Limb (tissue), 2 donors: ENCODE data around the gene COMT.
"Not testable (repeated sequence)": the region's sequence is repeated elsewhere in the genome, so short reads cannot be mapped to it uniquely, and the experiment has no call there.

Experiments used
- DNase-seq, 2 donors: peaks; one replicate each; pipeline ENCODE4 v3.0.0-alpha.2; 2016; ENCODE audit errors: extremely low spot score in 2 of 2

The COMT gene

DNA sequence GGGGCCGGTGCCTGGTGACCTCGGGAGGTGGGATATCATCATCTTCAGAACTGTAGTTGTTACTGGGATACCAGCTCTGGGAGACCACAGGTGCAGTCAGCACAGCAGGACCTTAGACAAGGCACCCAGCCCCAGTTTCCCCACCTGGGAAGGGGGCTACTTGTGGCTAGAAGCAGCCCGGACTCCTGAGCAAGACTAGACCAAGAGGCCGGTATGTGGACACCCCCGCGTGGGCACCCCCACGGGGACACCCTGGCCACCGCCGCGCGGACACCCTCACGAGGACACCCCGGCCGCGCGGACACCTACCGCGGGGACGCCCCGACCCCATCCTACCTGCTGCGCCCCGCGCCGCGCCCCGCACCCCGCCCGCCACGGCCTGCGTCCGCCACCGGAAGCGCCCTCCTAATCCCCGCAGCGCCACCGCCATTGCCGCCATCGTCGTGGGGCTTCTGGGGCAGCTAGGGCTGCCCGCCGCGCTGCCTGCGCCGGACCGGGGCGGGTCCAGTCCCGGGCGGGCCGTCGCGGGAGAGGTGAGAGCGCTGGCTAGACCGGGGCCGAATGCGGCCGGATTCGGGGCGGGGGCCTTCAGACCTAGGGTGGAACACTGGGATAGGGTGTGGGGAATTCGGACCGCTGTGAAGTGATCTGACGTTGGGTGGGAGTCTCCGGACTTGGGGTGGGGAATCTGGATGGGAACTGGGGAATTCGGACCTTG, at the start of gene COMT, which contains the start of gene TXNRD2:
TSS of gene COMT (plus strand) at position 408 of the 718 bp plus-strand sequence. CDS start 20,755 bp downstream, outside the sequence.
TSS of gene TXNRD2 (minus strand) at position 454 of the 718 bp plus-strand sequence. CDS start at position 439, 15 bp downstream.
- peak; percentile 40 to 85 for DNase-seq

DNA sequence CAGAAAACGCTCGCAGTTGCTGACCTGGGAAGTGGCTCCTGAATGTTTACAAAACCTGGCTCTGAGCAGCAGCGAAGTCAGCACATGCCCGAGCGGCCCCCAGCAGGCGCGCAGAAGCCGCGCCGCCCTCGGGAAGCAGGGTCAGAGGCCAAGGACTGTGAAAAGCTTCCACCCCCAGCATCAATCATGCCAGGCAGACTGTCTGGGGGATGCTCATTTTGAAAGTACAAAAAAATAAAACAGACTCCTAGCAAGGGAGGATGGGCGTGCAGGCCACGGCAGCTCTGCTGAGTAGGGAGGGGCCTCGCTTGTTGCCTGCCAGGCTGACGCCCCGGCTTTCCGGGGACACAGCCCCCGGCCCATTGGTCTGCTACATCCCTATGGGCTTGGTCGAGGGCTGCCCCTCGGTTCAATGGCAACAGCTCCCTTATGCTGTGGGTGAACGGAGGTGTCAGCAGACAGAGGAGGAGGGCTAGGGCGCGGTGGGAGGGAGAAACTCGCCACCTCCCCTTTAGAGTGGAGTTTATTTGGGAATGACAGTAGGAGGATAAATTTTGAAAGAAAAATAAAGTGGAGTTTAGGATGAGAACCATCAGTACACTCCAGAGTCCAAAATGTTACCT, 49.2 kb upstream of the COMT start:
- no peak for DNase-seq

DNA sequence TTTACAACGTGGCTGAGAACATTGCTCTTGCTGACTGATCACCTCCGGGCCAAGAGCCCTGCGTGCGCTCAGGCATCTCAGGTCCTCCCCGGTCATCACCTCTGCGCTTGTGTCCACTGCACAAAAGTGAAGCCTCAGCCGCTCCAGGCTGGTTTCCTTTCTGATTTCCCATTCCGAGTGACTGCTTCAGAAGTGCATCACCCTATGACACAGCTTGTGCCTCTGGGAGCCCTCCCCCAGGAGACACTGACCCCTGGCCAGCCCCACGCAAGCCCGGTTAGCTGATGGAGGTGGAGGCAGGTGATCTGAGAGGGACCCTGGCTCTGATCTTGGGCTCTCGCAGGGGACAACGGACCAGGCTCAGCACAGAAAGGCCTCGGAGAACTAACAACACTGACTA, 48.6 kb upstream of the COMT start:
- DNase-seq: no peak

DNA sequence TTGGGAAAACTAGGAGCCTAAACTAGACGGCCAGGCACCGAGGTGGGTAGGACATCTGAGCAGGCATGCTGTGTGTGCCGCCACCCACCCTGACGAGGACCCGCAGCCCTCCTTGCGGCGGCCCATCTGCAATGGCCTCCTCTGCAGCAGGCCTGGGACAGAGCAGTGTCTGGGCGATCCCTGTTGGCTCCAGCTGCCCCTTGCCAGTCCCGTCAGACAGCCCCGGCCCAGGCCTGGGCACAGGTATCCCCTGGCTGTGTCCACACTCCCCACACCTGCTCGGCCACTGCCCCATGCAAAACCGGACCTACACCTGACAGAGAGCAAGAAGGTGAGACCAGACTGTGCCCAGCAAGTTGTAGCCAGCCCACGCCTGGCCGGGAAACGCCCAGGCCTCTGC, 48.2 kb upstream of the COMT start:
- DNase-seq: no peak

DNA sequence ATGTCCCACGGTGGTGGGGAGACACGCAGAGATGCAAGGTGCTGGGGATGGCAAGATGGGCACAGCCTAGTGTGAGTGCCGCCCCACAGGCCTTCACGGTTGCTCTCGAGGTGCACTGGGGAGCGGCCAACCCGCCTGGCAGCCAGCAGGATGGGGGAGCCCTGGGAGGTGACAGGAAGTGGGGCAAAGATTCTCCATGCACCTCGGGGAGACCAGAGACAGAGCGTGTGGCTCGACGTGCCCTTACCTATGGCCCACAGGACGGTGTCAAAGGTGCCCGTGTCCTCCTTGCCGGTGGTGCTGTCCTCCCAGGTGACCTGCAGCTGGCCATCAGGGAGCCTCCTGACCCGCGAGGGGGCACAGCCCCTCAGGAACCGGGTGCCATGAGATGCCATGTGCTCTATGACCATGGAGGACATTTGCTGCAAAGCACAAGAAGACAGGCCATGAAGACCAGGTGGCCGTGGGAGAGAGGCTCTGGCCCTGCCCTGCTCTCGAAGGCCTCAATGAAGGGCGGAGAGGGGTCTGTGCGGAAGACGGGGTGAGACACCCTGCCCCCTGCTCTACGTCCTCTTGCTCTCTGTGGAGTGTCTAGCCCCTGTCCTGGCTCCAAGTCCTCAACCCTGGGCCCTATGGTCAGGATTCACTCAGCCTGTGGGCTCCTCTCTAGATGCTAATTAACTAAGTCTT, 46.3 kb upstream of the COMT start:
- DNase-seq: no peak

DNA sequence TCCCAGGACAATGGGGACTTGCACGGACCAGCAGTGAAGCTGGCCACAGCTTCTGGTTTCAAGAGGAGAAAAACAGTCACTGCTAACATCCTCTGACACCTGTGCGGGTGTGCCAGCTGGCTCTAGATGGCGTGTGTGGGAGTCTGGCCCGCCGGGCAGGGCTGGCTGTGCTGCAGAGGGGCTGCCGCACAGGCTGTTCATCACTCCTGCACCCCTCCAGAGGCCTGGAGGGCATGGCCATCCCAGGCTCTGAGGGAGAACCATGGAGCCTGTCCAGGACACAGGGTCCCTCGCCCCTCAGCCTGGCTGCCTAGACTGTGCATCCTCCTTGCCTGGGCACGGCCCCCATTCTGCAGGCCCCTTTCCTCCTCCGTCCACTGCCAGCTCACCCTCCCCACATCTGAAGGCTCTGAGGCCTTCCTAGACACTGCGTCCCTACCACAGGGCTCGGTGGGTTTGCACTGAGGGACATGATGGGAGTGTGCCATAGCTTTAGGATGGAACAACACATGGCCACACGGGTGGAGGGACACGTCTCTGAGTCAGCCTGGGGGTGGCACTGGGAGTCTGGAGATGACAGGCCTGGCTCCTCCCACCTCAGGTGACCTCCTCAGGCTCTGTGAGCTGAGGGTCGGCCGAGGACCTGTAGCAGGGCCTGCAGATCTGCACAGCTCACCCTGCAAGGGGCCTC, 44.8 kb upstream of the COMT start:
- no peak for DNase-seq

DNA sequence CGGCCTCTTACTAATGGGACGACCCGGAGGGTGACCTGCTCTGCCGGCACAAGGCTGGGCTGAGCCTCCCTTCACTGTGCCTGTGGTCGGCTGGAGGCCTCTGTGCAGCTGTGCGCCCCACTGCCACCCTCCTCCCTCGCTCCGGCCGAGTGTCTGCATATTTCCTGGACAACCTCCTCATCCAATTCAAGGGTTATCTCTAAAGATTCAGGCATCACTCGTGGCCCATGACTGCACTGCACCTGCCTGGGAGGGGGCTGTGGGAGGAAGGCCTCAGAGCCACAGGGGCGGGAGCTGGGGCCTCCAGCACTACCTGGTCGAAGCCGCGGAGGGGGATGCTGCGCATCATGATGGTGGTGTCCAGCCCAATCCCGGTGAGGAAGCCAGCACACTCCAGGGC, 43.8 kb upstream of the COMT start:
- no peak for DNase-seq

DNA sequence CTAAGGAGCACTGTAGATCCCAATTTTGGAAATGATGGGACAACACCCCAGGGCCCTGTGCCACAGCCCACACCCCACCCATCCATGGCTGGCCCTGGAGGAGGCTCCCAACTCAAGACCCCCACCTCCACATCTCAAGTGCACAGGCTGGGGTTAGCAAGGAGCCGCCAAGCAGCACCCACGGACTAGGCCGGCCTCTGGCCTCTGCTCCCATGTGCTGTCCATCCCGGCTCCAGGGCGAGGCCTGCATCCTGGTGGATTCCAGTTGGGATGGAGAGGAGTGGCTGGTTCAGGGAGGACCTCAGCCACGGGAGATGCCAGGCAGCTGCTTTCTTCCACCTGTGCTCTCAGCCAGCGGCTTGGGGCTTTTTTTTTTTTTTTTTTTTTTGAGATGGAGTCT, 43.4 kb upstream of the COMT start:
- no peak for DNase-seq

DNA sequence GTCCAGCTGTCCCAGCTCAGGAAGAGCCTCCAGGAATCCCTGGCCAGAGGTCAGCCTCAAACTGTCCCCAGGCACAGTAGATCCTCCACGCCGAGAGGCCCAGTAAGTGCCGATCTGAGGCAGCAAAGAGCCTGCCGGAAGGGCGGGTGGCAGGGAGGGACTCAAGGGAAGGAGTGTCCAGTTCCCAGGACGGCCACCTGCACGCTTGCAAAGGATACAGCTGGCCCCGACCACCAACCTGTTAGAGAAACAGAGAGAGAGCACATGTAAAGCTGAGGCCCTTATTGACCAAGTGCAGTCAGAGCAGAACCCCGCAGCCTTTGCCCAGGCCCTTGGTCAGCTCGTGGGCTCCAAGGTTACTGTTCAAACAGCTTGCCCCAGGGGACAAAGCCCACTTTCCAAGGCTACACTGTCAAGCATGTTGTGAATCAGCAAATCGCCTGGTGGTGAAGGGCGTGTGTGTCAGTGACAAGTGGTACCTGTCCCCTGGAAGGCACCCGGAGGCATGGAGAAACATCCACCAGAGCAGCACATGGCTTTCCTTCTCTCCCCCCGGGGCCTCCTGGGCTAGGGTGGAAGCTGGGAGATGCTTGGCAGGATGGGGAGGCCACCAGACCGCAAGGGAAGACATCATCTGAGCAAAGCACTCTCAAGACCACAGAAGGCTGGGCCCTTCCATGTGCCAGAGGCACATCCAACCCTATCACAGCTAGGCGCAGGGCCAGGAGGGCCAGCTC, 42.6 kb upstream of the COMT start:
- DNase-seq: no peak

DNA sequence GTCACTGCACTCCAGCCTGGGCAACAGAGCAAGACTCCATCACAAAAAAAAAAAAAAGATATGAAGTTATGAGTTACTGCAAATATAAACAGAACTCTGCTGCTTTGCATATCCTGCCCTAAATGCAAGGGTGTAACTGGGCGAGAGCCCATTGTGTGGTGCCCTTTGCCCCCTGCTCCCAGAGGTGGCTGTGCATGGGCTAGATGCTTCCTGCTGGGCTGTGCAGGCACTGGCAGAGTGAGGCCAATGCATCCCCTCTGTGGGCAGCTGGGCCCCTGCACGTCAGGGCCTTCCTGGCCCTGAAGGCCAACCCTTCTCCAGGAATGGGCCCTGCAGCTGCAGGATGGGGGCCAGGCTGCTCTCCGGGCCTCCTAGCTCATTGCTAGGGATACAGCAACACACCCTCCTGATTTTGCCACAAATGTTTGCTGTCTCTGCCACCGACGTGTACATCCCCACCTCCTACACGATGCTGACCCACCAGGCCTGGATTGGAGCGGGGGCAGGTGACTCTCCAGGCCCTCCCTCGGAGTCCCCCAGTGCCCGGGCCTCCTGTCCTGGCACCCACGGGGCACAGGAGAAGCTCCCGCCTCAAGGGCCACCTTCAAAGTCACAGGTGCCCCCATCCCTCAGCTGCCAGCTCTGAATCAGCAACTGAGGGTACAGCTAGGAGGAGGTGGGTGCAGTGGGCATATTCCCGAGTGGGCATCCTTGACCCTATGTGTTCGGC, 40.7 kb upstream of the COMT start:
- DNase-seq: peak in 1 of 2 donors; percentile 19

DNA sequence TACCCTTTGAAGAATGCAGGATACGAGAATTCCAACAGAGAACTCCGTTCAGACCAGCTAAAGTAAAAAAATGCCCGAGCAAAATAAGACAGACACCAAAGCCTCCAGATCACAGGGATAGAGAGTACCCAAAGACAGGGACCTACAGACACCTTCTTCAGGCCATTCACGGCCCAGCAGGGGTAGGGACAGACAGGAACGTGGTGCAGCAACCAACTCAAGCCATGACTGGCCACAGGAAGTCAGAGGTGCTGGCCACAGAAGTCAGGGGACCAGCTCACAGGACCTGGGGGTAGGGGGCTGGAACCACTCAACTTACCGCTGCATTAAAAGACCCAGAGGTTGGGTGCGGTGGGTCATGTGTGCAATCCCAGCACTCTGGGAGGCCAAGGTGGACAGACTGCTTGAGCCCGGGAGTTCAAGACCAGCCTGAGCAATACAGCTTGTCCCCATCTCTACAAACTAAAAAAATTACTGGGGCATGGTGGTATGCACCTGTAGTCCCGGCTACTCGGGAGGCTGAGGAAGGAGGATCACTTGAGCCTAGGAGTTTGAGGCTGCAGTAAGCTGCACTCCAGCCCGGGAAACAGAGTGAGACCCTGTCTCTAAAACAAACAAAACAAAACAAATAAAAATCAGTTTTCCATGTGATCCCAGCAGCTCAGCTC, 39.9 kb upstream of the COMT start:
- DNase-seq: peak in 1 of 2 donors; percentile 13

DNA sequence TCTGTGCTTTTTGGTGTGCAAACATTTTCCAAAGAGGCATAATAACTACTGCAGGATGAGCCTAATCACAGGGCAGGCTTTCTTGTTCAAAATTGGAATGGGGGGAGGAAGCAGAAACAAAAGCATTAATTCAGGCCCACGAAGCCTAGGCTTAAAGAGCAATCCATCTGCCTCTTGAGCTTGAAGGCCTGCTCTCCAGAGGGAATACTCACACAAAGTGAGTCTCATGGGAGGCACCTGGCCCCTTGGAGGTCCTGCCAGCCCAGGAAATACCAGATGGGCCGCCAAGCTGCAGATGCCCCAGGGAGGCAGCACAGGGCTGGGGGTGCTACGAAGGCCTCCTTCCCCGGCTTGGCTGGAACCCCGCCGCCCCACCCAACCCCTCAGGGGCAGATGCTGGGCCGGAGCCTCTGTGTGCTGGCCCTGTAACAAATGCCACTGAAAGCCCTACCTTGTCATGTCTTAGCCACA, 39.3 kb upstream of the COMT start:
- peak in 1 of 2 donors; percentile 34 for DNase-seq

DNA sequence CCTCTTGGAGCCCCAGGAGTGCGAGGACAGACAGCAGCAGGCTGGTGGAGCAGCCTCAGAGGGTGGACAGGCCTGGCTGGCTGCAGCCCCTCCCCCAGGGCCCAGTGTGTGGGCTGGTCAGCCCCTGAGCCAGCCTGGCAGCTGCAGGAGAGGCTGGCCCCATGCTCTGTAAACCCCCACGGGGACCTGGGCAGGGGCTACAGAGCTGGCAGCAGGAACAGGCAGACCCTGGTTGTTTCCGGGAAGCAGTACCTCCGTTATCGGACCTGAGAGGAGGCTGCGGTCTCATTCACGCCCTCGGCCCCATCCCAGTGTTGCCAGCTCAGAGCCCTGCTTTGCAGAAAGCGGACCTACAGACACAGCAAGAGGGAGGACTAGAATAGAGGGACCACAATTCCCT, 38.5 kb upstream of the COMT start:
- DNase-seq: peak in 1 of 2 donors; percentile 51

DNA sequence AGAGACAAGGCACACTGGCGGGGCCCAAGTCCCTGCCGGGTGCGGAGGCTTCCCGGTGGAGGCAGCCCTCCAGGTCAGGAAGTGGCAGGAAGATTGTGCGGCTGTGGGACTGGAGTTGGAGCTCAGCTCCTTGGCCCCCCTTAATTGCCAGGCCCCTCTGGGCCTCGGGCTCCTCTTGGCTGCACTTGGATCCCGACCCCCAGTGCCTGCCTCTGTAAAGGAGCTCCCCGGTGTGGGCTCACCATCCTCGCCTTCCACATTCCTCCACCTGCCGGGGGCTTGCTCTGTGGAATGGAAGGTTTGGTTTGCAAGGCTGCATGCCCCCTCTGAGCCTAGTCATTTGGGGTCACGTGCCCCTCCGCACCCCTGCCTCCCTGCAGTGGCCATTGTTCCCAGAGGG, 38.1 kb upstream of the COMT start:
- no peak for DNase-seq

DNA sequence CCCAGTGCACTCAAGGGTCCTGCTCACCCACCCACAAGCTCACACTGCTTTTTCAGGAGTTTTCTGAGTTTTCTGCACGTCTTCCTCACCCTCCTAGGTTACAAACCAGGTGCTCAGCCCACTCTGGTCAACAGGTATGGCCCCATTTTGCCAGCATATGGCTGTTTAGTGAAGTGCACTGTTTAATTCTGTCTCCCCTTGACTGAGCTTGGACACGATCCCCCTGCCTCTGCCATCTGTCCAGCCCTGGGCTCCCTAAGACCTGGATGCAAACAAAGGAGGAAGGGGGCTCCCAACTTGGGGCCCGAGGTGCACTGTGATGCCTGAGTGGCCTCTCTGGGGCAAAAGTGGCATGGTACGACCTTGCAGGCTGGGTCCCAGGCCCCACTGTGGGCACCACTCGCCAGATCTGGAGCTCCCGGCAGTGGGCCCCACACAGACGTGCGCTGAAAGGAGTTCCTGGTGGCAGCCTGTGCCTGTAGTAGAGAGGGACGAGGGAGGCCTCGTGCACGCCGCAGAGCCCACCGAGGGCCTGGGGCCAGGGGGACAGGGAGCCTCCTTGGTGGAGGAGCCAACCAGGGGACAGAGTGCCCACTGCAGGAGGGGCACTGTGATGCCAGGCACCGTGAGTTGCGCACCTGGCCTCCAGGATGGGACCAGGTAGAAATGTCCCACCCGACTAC, 37.3 kb upstream of the COMT start:
- peak in 1 of 2 donors; percentile 29 for DNase-seq

DNA sequence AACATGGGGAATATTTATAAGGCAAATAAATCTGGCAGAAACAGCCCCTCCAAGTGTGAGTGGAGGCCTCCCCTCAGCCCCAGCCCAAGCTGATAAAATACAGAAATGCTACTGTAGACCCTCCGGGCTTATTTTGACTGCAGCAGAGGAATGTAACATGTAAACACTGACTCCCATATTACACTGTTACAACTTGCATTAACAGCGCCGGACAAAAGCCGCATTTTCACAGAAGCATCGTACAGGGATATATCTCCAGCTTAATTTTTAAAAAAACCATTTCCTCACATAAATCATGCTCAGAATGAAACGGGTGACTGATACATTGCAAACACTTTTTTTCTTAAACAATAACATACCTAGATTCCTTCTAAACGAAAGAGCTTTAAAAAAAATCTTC, 36.6 kb upstream of the COMT start:
- no peak for DNase-seq

DNA sequence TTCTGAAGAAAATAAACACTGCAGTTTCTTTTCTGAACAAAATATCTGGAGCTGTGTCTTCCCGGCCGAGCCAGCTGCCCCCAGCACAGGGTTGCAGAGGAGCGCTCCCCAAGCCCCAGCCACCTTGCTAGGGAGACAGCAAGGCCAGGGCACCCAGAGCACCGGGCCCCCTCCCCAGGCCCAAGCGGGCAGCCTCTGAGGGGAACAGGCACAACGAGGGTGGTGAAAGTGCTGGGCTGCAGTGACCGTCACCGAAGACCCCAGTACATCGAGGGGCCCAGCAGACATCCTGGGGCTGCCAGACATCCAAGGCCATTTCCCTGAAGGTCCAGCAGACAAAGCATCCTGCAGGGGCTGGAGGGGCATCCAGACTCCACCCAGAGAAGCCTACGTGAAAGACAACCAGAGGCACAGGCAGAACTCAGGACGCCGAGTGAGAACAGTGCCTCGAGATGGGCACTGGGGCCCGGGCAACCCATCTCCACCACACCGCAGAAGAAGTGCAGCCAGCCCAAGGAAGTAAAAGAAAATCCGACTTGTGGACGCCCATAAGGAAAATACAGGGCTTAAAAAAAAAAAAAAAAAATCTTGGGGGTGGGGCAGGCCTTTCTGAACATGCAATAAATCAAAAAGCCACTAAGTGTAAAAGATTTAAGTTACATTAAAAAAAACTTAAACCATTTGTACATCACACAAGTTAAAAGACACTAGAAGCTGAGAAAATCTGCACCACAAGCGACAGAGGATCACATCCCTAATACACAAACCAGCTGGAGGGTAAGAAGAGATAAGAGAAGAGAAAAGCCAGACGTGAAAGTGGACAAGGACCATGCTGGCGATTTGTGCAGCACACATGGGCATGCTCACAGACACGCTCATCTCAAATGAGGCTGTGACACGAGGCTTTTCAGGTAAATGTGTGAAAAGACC, 36.0 kb upstream of the COMT start:
- DNase-seq: no peak

DNA sequence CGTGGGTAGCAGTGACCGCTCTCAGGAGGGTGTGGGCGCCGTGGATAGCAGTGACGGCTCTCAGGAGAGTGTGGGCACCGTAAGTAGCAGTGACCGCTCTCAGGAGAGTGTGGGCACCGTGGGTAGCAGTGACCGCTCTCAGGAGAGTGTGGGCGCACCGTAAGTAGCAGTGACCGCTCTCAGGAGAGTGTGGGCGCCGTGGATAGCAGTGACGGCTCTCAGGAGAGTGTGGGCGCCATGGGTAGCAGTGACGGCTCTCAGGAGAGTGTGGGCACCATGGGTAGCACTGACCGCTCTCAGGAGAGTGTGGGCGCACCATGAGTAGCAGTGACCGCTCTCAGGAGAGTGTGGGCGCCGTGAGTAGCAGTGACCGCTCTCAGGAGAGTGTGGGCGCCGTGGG, 34.7 kb upstream of the COMT start:
- not testable (repeated sequence) for DNase-seq
